Transverse colon (tissue), 4 donors: Measurements from ENCODE around the gene ATF4. TPM values are rescaled to one million over a fixed set of nuclear protein-coding genes. Genes with fewer than 3 reads are reported as not detected.

Experiments
- DNase-seq: peaks from one replicate; pipeline ENCODE4 v3.0.0-alpha.2; 2019
- H3K27ac ChIP-seq, 4 donors: fragments of 200-600 bp; sonication (generic); 2 replicates each; pipeline ENCODE4 v1.5.1; 2016 to 2018; ENCODE audit warnings: inconsistent platforms in 4 of 4
- H3K27me3 ChIP-seq: fragments of 200-600 bp; sonication (generic); 2 replicates; pipeline ENCODE4 v1.5.1; 2017; ENCODE audit warnings: inconsistent platforms
- H3K36me3 ChIP-seq, 4 donors: fragments of 200-600 bp; sonication (generic); 2 replicates each; pipeline ENCODE4 v1.5.1; 2017 to 2019; ENCODE audit warnings: inconsistent platforms in 4 of 4
- H3K4me1 ChIP-seq, 4 donors: fragments of 200-600 bp; sonication (generic); 2 replicates each; pipeline ENCODE4 v1.5.1; 2017 to 2020; ENCODE audit warnings: inconsistent platforms in 4 of 4
- H3K4me3 ChIP-seq, 4 donors: fragments of 200-600 bp; sonication (generic); 1 replicate in 1 of 4; 2 replicates in 3 of 4; pipeline versions ENCODE4 v1.5.1 to v1.6.1; 2017 to 2019; ENCODE audit warnings: inconsistent platforms in 4 of 4
- H3K9me3 ChIP-seq, 2 donors: fragments of 200-600 bp; sonication (generic); 2 replicates each; pipeline ENCODE4 v1.5.1; 2017 to 2019; ENCODE audit warnings: inconsistent platforms in 2 of 2
- EP300 ChIP-seq: sonication (generic); formaldehyde crosslinking; IDR thresholded peaks from one replicate; pipeline ENCODE4 v1.6.1; 2017; ENCODE audit warnings: antibody characterized with exemption, low read depth
- POLR2A ChIP-seq: fragments of 450-650 bp; IDR thresholded peaks from one replicate; pipeline ENCODE4 v1.6.1; 2016; ENCODE audit warnings: antibody characterized with exemption, mild to moderate bottlenecking, moderate library complexity
- POLR2AphosphoS5 ChIP-seq, 3 donors: sonication (generic); formaldehyde crosslinking; IDR thresholded peaks; one replicate each; pipeline ENCODE4 v1.6.1; 2016; ENCODE audit warnings: antibody characterized with exemption in 3 of 3
- WGBS, 2 donors: methylation state at CpG; one replicate each; pipeline ENCODE4 v1.1.5; 2018; ENCODE audit warnings: low coverage in 1 of 2; 5-methylcytosine and 5-hydroxymethylcytosine counted together
- in situ Hi-C, 4 donors: fragments of 200-750 bp; cut with MboI; loops; one replicate each; pipeline versions ENCODE4 v1.15.0 to v1.15.1; 2017; ENCODE audit warnings: low sequenced_read_pairs in 3 of 4, low pct_ligation_motif_present in 1 of 4, low pct_unique_long_range_greater_than_20kb in 1 of 4
- intact Hi-C: fragments of 100-400 bp; cut with DNase I; formaldehyde crosslinking; loops from one replicate; pipeline ENCODE4 v1.15.1; 2023; ENCODE audit warnings: low total_unique reads
- total RNA-seq, 4 donors: library from RNA; depleted of rRNA; stranded (reverse); fragments of >200 nt; gene quantifications; one replicate each; pipeline ENCODE4 v1.1.0, GENCODE V29; 2016
- TF ChIP-seq, protein P1 (sequence below), 5 experiments: fragments of 200-600 bp in 3 of 5; fragments of 450-650 bp in 2 of 5; sonication (generic) in 3 of 5; IDR thresholded peaks; 1 replicate in 2 of 5; 2 replicates in 3 of 5; pipeline ENCODE4 v1.5.1; 2016 to 2017; ENCODE audit warnings: antibody characterized with exemption in 5 of 5, inconsistent platforms in 3 of 5, mild to moderate bottlenecking in 2 of 5, moderate library complexity in 1 of 5

The ATF4 gene
- total RNA-seq, 4 donors from 2014 or later: 262 to 566 (median 339) TPM

DNA sequence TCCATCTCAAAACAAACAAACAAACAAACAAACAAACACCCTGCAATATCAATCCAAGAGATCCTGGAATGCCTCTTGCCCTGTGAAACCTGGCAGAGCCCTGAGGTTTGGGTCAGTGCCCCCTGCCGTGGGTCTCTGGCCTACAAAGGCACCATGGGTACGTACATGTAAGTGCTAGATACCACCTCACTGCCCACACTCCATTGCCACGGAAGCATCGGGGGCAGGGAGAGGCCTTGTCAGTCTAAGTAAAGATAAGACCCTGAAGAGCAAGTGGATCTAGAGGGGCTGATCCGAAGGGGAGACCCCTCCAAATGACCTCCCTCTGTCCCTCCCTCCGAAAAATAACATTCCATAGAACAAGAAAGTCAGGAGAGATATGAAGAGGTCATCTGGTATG is 20.3 kb upstream of the ATF4 start:
- H3K4me1 ChIP-seq: peaks cover 15 to 40% (median 21%) of the 10 kb centered on the region in 4 donors
- DNase-seq: no peak

GRCh38 chr22:39501644-39502108 is 18.7 kb upstream of the ATF4 start:
- TF ChIP-seq, protein P1, sequence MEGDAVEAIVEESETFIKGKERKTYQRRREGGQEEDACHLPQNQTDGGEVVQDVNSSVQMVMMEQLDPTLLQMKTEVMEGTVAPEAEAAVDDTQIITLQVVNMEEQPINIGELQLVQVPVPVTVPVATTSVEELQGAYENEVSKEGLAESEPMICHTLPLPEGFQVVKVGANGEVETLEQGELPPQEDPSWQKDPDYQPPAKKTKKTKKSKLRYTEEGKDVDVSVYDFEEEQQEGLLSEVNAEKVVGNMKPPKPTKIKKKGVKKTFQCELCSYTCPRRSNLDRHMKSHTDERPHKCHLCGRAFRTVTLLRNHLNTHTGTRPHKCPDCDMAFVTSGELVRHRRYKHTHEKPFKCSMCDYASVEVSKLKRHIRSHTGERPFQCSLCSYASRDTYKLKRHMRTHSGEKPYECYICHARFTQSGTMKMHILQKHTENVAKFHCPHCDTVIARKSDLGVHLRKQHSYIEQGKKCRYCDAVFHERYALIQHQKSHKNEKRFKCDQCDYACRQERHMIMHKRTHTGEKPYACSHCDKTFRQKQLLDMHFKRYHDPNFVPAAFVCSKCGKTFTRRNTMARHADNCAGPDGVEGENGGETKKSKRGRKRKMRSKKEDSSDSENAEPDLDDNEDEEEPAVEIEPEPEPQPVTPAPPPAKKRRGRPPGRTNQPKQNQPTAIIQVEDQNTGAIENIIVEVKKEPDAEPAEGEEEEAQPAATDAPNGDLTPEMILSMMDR (IDR thresholded peaks at IDR 0.05): no peak
- TF ChIP-seq POLR2A (no peak), EP300 (no peak), POLR2AphosphoS5 (IDR thresholded peaks at IDR 0.05) (no peak)

More for the DNA sequence above, 20.3 kb upstream of the ATF4 start:
- Histone ChIP-seq H3K27me3 (no peaks in the 10 kb centered on the region), H3K27ac (no peak overlapping the region), H3K36me3 (peaks cover 0 to 13% (median 6%) of the 10 kb centered on the region in 4 donors), H3K4me3 (no peak overlapping the region), H3K9me3 (no peaks in the 10 kb centered on the region)
- 91 to 93% methylated on average over 2 to 6 of the region's 6 CpGs for WGBS, 2 donors
- no peak for TF ChIP-seq POLR2A
- TF ChIP-seq POLR2AphosphoS5 (IDR thresholded peaks at IDR 0.05): no peak
- no peak for TF ChIP-seq EP300
- TF ChIP-seq, protein P1 (IDR thresholded peaks at IDR 0.05): no peak
- intact Hi-C loops: no loop called here
- in situ Hi-C loops: no loop called here

GRCh38 chr22:39502109-39502788 is 18.1 kb upstream of the ATF4 start, which contains the start of gene MIEF1:
Gene MIEF1, plus strand, starts transcription at chr22:39502290. Its CDS starts 9,005 bp downstream, at chr22:39511295.
- peak within 1 kb of the TSS; percentile 80 to 98 (median 85) for H3K4me3 ChIP-seq
- peak within 1 kb of the TSS; percentile 86 to 94 (median 90) for H3K27ac ChIP-seq
- H3K36me3 ChIP-seq: peaks cover 0 to 32% (median 10%) of the 10 kb centered on the region in 4 donors
- 2% methylated on average over 27 of the region's 58 CpGs; no CpG with 5 or more reads in 1 of the 2 donors for WGBS, 2 donors
- intact Hi-C loops (no loop called here), in situ Hi-C loops (no loop called here)
- DNase-seq: peak; percentile 99
- peaks cover 15 to 36% (median 21%) of the 10 kb centered on the region in 4 donors for H3K4me1 ChIP-seq
- no peaks in the 10 kb centered on the region for H3K9me3 ChIP-seq
- H3K27me3 ChIP-seq: no peaks in the 10 kb centered on the region
- TF ChIP-seq, protein P1 (IDR thresholded peaks at IDR 0.05): no peak
- TF ChIP-seq EP300 (no peak), POLR2A (peak; percentile 53), POLR2AphosphoS5 (IDR thresholded peaks at IDR 0.05) (peak; percentile 74 to 88 (median 81))

More at GRCh38 chr22:39501644-39502108, 18.7 kb upstream of the ATF4 start:
- Histone ChIP-seq H3K9me3 (no peaks in the 10 kb centered on the region), H3K4me3 (peak overlapping the region; percentile 5 to 98 (median 84)), H3K36me3 (peaks cover 0 to 27% (median 10%) of the 10 kb centered on the region in 4 donors), H3K4me1 (peaks cover 15 to 38% (median 21%) of the 10 kb centered on the region in 4 donors), H3K27ac (peak overlapping the region; percentile 86 to 94 (median 90)), H3K27me3 (no peaks in the 10 kb centered on the region)
- 59 to 70% methylated on average over 7 to 8 of the region's 13 CpGs for WGBS, 2 donors
- in situ Hi-C loops: no loop called here
- DNase-seq: no peak
- intact Hi-C loops: no loop called here

- H3K27ac ChIP-seq: peak overlapping the region; percentile 86 to 94 (median 90)
- in situ Hi-C loops (no loop called here), intact Hi-C loops (no loop called here)
- DNase-seq: no peak
- H3K4me1 ChIP-seq: peaks cover 15 to 36% (median 21%) of the 10 kb centered on the region in 4 donors
- H3K27me3 ChIP-seq: no peaks in the 10 kb centered on the region
- peak overlapping the region; percentile 80 to 98 (median 85) for H3K4me3 ChIP-seq
- H3K36me3 ChIP-seq: peaks cover 0 to 35% (median 10%) of the 10 kb centered on the region in 4 donors
- TF ChIP-seq POLR2A (no peak), POLR2AphosphoS5 (IDR thresholded peaks at IDR 0.05) (peak in 1 of 3 donors; percentile 5), EP300 (no peak)
- TF ChIP-seq, protein P1 (IDR thresholded peaks at IDR 0.05): no peak
- WGBS, 2 donors: 3 to 8% methylated on average over 2 to 18 of the region's 18 CpGs
- no peaks in the 10 kb centered on the region for H3K9me3 ChIP-seq
Measured at GRCh38 chr22:39502789-39503409, 17.5 kb upstream of the ATF4 start.
